H1 (cell line): ENCODE measurements around the gene SEC22B.
"Not testable (repeated sequence)": the region's sequence is repeated elsewhere in the genome, so short reads cannot be mapped to it uniquely, and the experiment has no call there.

ENCODE experiments used
- CHD2 ChIP-seq: IDR thresholded peaks from 2 replicates; pipeline ENCODE4 v1.6.1; 2012; ENCODE audit warnings: low read length, improper control_type of control experiment
- GABPA ChIP-seq: IDR thresholded peaks from 2 replicates; pipeline ENCODE4 v1.6.1; 2011; ENCODE audit warnings: mild to moderate bottlenecking, low read length, moderate library complexity, borderline replicate concordance; ENCODE audit not compliant: insufficient read depth
- POLR2A ChIP-seq, 2 experiments: IDR thresholded peaks; 1 replicate in 1 of 2; 2 replicates in 1 of 2; pipeline ENCODE4 v1.6.1; 2011; ENCODE audit warnings: low read depth in 2 of 2, low read length in 2 of 2, mild to moderate bottlenecking in 2 of 2; ENCODE audit errors: control extremely low read depth in 1 of 2
- POLR2AphosphoS5 ChIP-seq: IDR thresholded peaks from 2 replicates; pipeline ENCODE4 v1.6.1; 2011; ENCODE audit warnings: low read depth, low read length
- TF ChIP-seq, protein P1 (sequence below), 3 experiments: IDR thresholded peaks; 1 replicate in 2 of 3; 2 replicates in 1 of 3; pipeline versions ENCODE4 v1.5.1 to v1.6.1; 2011; ENCODE audit warnings: low read length in 3 of 3, mild to moderate bottlenecking in 3 of 3, inconsistent platforms in 2 of 3, low read depth in 1 of 3, moderate library complexity in 1 of 3; ENCODE audit not compliant: insufficient read depth in 1 of 3; ENCODE audit errors: control extremely low read depth in 1 of 3
- TF ChIP-seq, protein P2 (sequence below): IDR thresholded peaks from 2 replicates; pipeline ENCODE4 v1.6.1; 2012; ENCODE audit warnings: low read length, inconsistent platforms

- not testable (repeated sequence) for TF ChIP-seq POLR2A (IDR thresholded peaks at IDR 0.05; ENCODE audit: control extremely low read depth in 1 of 2, low read depth in 2 of 2, low read length in 2 of 2); GABPA; POLR2AphosphoS5; CHD2
- TF ChIP-seq, protein P1, sequence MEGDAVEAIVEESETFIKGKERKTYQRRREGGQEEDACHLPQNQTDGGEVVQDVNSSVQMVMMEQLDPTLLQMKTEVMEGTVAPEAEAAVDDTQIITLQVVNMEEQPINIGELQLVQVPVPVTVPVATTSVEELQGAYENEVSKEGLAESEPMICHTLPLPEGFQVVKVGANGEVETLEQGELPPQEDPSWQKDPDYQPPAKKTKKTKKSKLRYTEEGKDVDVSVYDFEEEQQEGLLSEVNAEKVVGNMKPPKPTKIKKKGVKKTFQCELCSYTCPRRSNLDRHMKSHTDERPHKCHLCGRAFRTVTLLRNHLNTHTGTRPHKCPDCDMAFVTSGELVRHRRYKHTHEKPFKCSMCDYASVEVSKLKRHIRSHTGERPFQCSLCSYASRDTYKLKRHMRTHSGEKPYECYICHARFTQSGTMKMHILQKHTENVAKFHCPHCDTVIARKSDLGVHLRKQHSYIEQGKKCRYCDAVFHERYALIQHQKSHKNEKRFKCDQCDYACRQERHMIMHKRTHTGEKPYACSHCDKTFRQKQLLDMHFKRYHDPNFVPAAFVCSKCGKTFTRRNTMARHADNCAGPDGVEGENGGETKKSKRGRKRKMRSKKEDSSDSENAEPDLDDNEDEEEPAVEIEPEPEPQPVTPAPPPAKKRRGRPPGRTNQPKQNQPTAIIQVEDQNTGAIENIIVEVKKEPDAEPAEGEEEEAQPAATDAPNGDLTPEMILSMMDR (IDR thresholded peaks at IDR 0.05; ENCODE audit: control extremely low read depth in 1 of 3, insufficient read depth in 1 of 3, low read depth in 1 of 3, low read length in 3 of 3), result not testable (repeated sequence)
- TF ChIP-seq, protein P2, sequence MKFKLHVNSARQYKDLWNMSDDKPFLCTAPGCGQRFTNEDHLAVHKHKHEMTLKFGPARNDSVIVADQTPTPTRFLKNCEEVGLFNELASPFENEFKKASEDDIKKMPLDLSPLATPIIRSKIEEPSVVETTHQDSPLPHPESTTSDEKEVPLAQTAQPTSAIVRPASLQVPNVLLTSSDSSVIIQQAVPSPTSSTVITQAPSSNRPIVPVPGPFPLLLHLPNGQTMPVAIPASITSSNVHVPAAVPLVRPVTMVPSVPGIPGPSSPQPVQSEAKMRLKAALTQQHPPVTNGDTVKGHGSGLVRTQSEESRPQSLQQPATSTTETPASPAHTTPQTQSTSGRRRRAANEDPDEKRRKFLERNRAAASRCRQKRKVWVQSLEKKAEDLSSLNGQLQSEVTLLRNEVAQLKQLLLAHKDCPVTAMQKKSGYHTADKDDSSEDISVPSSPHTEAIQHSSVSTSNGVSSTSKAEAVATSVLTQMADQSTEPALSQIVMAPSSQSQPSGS, result not testable (repeated sequence)
Observed at GRCh38 chr1:120132406-120132763, 43.9 kb downstream of the SEC22B start.
